ENCODE data around the gene MEGF10.

DNA sequence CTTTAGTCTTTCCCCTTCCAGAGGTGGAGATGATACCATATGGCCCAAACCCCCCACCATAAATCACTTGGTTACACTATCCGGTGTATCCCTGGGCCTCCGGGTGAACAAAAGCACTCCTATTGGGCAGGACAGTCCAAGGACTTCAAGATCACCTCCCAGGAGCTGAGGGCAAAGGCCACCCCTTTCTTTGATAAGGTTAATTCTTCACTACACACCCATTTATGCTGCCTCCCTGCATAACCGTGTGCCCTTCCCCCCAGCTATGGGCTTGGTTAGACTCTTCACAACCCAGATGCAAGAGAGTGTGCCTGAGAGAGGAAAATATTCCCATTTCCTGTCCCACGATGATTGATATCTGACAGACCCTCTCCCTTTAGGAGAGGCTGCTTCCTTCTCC is 162.0 kb downstream of the MEGF10 start:
- no peak for TF ChIP-seq FOXK2 (IDR thresholded peaks at IDR 0.05)
- no peak for TF ChIP-seq BHLHE40 (IDR thresholded peaks at IDR 0.05; ENCODE audit: borderline replicate concordance)
- no peak for TF ChIP-seq TARDBP (IDR thresholded peaks at IDR 0.05)

All from HEK293T (cell line).